IMR-90 (cell line): ENCODE results near the gene TRIP6. TPM values are rescaled to one million over a fixed set of nuclear protein-coding genes. Genes with fewer than 3 reads are reported as not detected.

Source experiments
- ATAC-seq: fragments of 200-7000 bp; cut with Tn5 transposase; 2 replicates; pipeline ENCODE4 v1.9.1; 2020; ENCODE audit warnings: low read depth, mild to moderate bottlenecking, moderate library complexity
- BruUV-seq: library from RNA; stranded (reverse); fragments of 400-500 nt; replicated peaks from 2 replicates; lab custom pipeline; 2021; lab: Mats Ljungman, UMichigan
- CTCF ChIA-PET: fragments of 300-600 bp; formaldehyde crosslinking; extraction: SDS; loops from one replicate; lab custom pipeline; 2021; ENCODE audit warnings: antibody characterized with exemption; lab: Yijun Ruan, JAX
- POLR2A ChIA-PET: fragments of 300-600 bp; sonication (Branson Sonifier 250); formaldehyde crosslinking; loops from one replicate; lab custom pipeline; 2022; ENCODE audit warnings: antibody characterized with exemption; ENCODE audit not compliant: unreplicated experiment; lab: Charles Lee
- DNase-seq: peaks from one replicate; pipeline ENCODE4 v3.0.0; 2013
- H2AFZ ChIP-seq: replicated peaks from 2 replicates; pipeline ENCODE3; 2013; ENCODE audit warnings: low read length, mild to moderate bottlenecking; ENCODE audit not compliant: poor library complexity
- H2AK5ac ChIP-seq: 2 replicates; pipeline ENCODE4 v1.6.1; 2013; ENCODE audit warnings: low read depth, low read length, inconsistent platforms
- H2AK9ac ChIP-seq: replicated peaks from 2 replicates; pipeline ENCODE3; 2013; ENCODE audit warnings: mild to moderate bottlenecking, low read depth, low read length, moderate library complexity; ENCODE audit not compliant: poor library complexity
- H2BK120ac ChIP-seq: 2 replicates; pipeline ENCODE4 v1.6.1; 2013; ENCODE audit warnings: low read depth, low read length, inconsistent platforms
- H2BK15ac ChIP-seq: 3 replicates; pipeline ENCODE4 v1.6.1; 2013; ENCODE audit warnings: low read depth, low read length, inconsistent platforms
- H2BK20ac ChIP-seq: 2 replicates; pipeline ENCODE4 v1.6.1; 2013; ENCODE audit warnings: low read depth, mild to moderate bottlenecking, inconsistent platforms, low read length, moderate library complexity
- H2BK5ac ChIP-seq: 2 replicates; pipeline ENCODE4 v1.6.1; 2013; ENCODE audit warnings: mild to moderate bottlenecking, low read depth, low read length, inconsistent platforms; ENCODE audit not compliant: poor library complexity, severe bottlenecking
- H3K14ac ChIP-seq: replicated peaks from 2 replicates; pipeline ENCODE4 v1.6.1; 2013; ENCODE audit warnings: low read depth, low read length, inconsistent platforms
- H3K18ac ChIP-seq: 2 replicates; pipeline ENCODE4 v1.6.1; 2013; ENCODE audit warnings: low read depth, low read length, control low read depth
- H3K23ac ChIP-seq: 2 replicates; pipeline ENCODE4 v1.6.1; 2013; ENCODE audit warnings: low read depth, low read length, inconsistent platforms
- H3K27ac ChIP-seq: 2 replicates; pipeline ENCODE4 v1.5.1; 2013; ENCODE audit warnings: mild to moderate bottlenecking, control low read depth, low read length; ENCODE audit not compliant: insufficient read depth
- H3K27me3 ChIP-seq: 2 replicates; pipeline ENCODE4 v1.6.1; 2013; ENCODE audit warnings: low read length; ENCODE audit not compliant: control insufficient read depth, insufficient read depth
- H3K36me3 ChIP-seq: 2 replicates; pipeline ENCODE4 v1.6.1; 2013; ENCODE audit warnings: low read length, mixed read lengths; ENCODE audit not compliant: control insufficient read depth, insufficient read depth
- H3K4ac ChIP-seq: 2 replicates; pipeline ENCODE4 v1.6.1; 2013; ENCODE audit warnings: low read depth, low read length, inconsistent platforms
- H3K4me1 ChIP-seq: 2 replicates; pipeline ENCODE4 v1.6.1; 2013; ENCODE audit warnings: low read length, mixed read lengths; ENCODE audit not compliant: control insufficient read depth, insufficient read depth
- H3K4me2 ChIP-seq: 2 replicates; pipeline ENCODE4 v1.6.1; 2013; ENCODE audit warnings: low read depth, mild to moderate bottlenecking, control low read depth, low read length, moderate library complexity
- H3K4me3 ChIP-seq: 2 replicates; pipeline ENCODE4 v1.5.1; 2013; ENCODE audit warnings: low read depth, mild to moderate bottlenecking, control low read depth, low read length, moderate library complexity; ENCODE audit not compliant: insufficient read depth
- H3K56ac ChIP-seq: 2 replicates; pipeline ENCODE4 v1.6.1; 2013; ENCODE audit warnings: low read length, inconsistent platforms; ENCODE audit not compliant: insufficient read depth; ENCODE audit errors: extremely low read depth
- H3K79me1 ChIP-seq, 2 experiments: 2 replicates each; pipeline ENCODE4 v1.6.1; 2013; ENCODE audit warnings: low read length in 2 of 2, inconsistent platforms in 1 of 2, low read depth in 1 of 2
- H3K9ac ChIP-seq: 2 replicates; pipeline ENCODE4 v1.6.1; 2013; ENCODE audit warnings: low read depth, low read length, control low read depth
- H3K9me1 ChIP-seq: 2 replicates; pipeline ENCODE4 v1.6.1; 2013; ENCODE audit warnings: low read length, inconsistent platforms; ENCODE audit not compliant: insufficient read depth
- H3K9me3 ChIP-seq: 2 replicates; pipeline ENCODE4 v1.6.1; 2013; ENCODE audit warnings: low read length; ENCODE audit not compliant: control insufficient read depth, insufficient read depth
- H4K20me1 ChIP-seq: 2 replicates; pipeline ENCODE4 v1.6.1; 2013; ENCODE audit warnings: low read length, inconsistent platforms; ENCODE audit not compliant: insufficient read depth
- H4K5ac ChIP-seq: 2 replicates; pipeline ENCODE4 v1.6.1; 2013; ENCODE audit warnings: mild to moderate bottlenecking, low read depth, low read length, control low read depth
- H4K8ac ChIP-seq, 2 experiments: 2 replicates each; pipeline ENCODE4 v1.6.1; 2013; ENCODE audit warnings: low read depth in 2 of 2, low read length in 2 of 2, control low read depth in 1 of 2, inconsistent platforms in 1 of 2
- H4K91ac ChIP-seq: 2 replicates; pipeline ENCODE4 v1.6.1; 2013; ENCODE audit warnings: low read depth, low read length, inconsistent platforms; ENCODE audit not compliant: insufficient read depth
- CHD1 ChIP-seq: IDR thresholded peaks from 2 replicates; pipeline ENCODE4 v1.6.1; 2012; ENCODE audit warnings: low read depth, low read length, improper control_type of control experiment
- CTCF ChIP-seq: conservative IDR thresholded peaks from 2 replicates; pipeline ENCODE4 v1.5.1; 2012; ENCODE audit warnings: mild to moderate bottlenecking, low read depth, low read length, improper control_type of control experiment
- ELK1 ChIP-seq: fragments of 150-350 bp; IDR thresholded peaks from 2 replicates; pipeline ENCODE4 v1.6.1; 2016; ENCODE audit warnings: low read depth, mild to moderate bottlenecking, low read length, moderate library complexity, borderline replicate concordance
- MAFK ChIP-seq: IDR thresholded peaks from 2 replicates; pipeline ENCODE4 v1.6.1; 2012; ENCODE audit warnings: low read depth, low read length, improper control_type of control experiment
- MXI1 ChIP-seq: IDR thresholded peaks from 2 replicates; pipeline ENCODE4 v1.6.1; 2012; ENCODE audit warnings: low read depth, mild to moderate bottlenecking, low read length, moderate library complexity, borderline replicate concordance
- NFE2L2 ChIP-seq: fragments of 150-350 bp; IDR thresholded peaks from 2 replicates; pipeline ENCODE4 v1.6.1; 2016; ENCODE audit warnings: low read depth, mild to moderate bottlenecking, low read length
- POLR2A ChIP-seq: IDR thresholded peaks from 2 replicates; pipeline ENCODE4 v1.6.1; 2012; ENCODE audit warnings: mild to moderate bottlenecking, low read depth, low read length
- RCOR1 ChIP-seq: IDR thresholded peaks from 2 replicates; pipeline ENCODE4 v1.6.1; 2012; ENCODE audit warnings: mild to moderate bottlenecking, low read length, improper control_type of control experiment; ENCODE audit not compliant: insufficient replicate concordance
- SMC3 ChIP-seq: fragments of 150-350 bp; IDR thresholded peaks from 2 replicates; pipeline ENCODE4 v1.6.1; 2016; ENCODE audit warnings: low read depth, mild to moderate bottlenecking, antibody characterized with exemption, low read length, moderate library complexity
- USF2 ChIP-seq: fragments of 150-350 bp; IDR thresholded peaks from 2 replicates; pipeline ENCODE4 v1.6.1; 2017; ENCODE audit warnings: mild to moderate bottlenecking, antibody characterized with exemption, low read length, low read depth
- WGBS, 2 experiments: methylation state at CpG; one replicate each; pipeline versions ENCODE4 v1.1.5 to v1.1.7; 2013; ENCODE audit warnings: missing lambda C conversion rate in 2 of 2; ENCODE audit not compliant: insufficient read length in 1 of 2; ENCODE audit errors: extremely low coverage in 2 of 2; 5-methylcytosine and 5-hydroxymethylcytosine counted together
- dilution Hi-C: fragments of 300-500 bp; cut with HindIII; formaldehyde crosslinking; loops from one replicate; pipeline ENCODE4 v1.14.3; 2018; ENCODE audit warnings: low sequenced_read_pairs; ENCODE audit not compliant: unreplicated experiment
- in situ Hi-C: fragments of 300-500 bp; cut with MboI; formaldehyde crosslinking; loops from 3 replicates; pipeline ENCODE4 v1.14.3; 2019; ENCODE audit warnings: low sequenced_read_pairs, inconsistent platforms, mixed read lengths
- intact Hi-C: fragments of 100-400 bp; cut with micrococcal nuclease; formaldehyde crosslinking; loops from 2 replicates; pipeline ENCODE4 v1.10.0; 2022
- polyA plus RNA-seq, 3 experiments: library from polyadenylated mRNA; depleted of rRNA; stranded (reverse); fragments of >200 nt; gene quantifications; 2 replicates each; pipeline ENCODE4 v1.2.3, GENCODE V29; 2012; ENCODE audit warnings: low replicate concordance in 1 of 3
- total RNA-seq: library from RNA; depleted of rRNA; stranded (reverse); fragments of >200 nt; gene quantifications from 2 replicates; pipeline ENCODE4 v1.2.3, GENCODE V29; 2012

The TRIP6 gene
- total and polyA plus RNA-seq, 2 of the 4 experiments (the other 2 are of a cell fraction) = 36.4 to 72.3 TPM

GRCh38 chr7:100866729-100867039, 503 bp upstream of the TRIP6 start:
- Histone ChIP-seq H4K20me1 (0 out of 2 replicates have a peak, but pooled peaks cover 3% of the 10 kb centered on the region), H3K56ac (no peak overlapping the region), H2BK120ac (peak overlapping the region; percentile 92), H4K5ac (peak overlapping the region; percentile 73), H4K91ac (peak overlapping the region; percentile 84), H3K14ac (peak overlapping the region; percentile 90), H3K9me3 (no peaks in the 10 kb centered on the region), H3K9me1 (peaks cover 4% of the 10 kb centered on the region; the same call in 1 of the 2 replicates), H3K36me3 (peaks cover 24% of the 10 kb centered on the region), H2BK15ac (peak overlapping the region; percentile 42; the same call in 1 of the 3 replicates), H3K27me3 (no peaks in the 10 kb centered on the region), H3K4me1 (peaks cover 18% of the 10 kb centered on the region), H3K23ac (peak overlapping the region; percentile 9; the same call in 1 of the 2 replicates), H2BK20ac (peak overlapping the region; percentile 63), H3K4me2 (peak overlapping the region; percentile 34), H2AFZ (peak overlapping the region; percentile 84), H3K4me3 (peak overlapping the region; percentile 97), H3K18ac (peak overlapping the region; percentile 34), H2AK9ac (peak overlapping the region; percentile 100), H2BK5ac (peak overlapping the region; percentile 52), H2AK5ac (peak overlapping the region; percentile 93), H3K27ac (peak overlapping the region; percentile 58), H3K9ac (peak overlapping the region; percentile 50), H3K4ac (peak overlapping the region; percentile 94), H3K79me1 (peaks cover 5 to 38% of the 10 kb centered on the region in 2 experiments; a peak in 2 of 4 replicates), H4K8ac (peak overlapping the region; percentile 58 to 92)
- 57% methylated on average over 2 of the region's 5 CpGs; no CpG with 5 or more reads in 1 of the 2 experiments for WGBS, 2 experiments
- intact Hi-C loops = loop anchor here (2.0 kb wide), 1 partner anchor 30 kb away; no protein-coding TSS in a partner anchor
- in situ Hi-C loops = loop anchor here (25.0 kb wide), 2 partner anchors 279 to 404 kb away; partner anchors contain the start of genes FBXO24, LRCH4 and SPACDR
- dilution Hi-C loops = no loop called here
- ChIA-PET POLR2A (interaction anchor here (0.7 kb wide), 1 partner anchor 16 kb away, joined by 12 read pairs; no protein-coding TSS in a partner anchor), CTCF (interaction anchor here (0.6 to 1.1 kb wide), 2 partner anchors 14 to 272 kb away, joined by 3 to 4 read pairs; partner anchors contain the start of gene SLC12A9)
- ATAC-seq (no peak), DNase-seq (no peak)
- TF ChIP-seq RCOR1 = no peak
- TF ChIP-seq POLR2A = no peak
- no peak for TF ChIP-seq ELK1
- TF ChIP-seq USF2 = no peak
- TF ChIP-seq CTCF = no peak
- no peak for TF ChIP-seq MXI1
- TF ChIP-seq SMC3 = no peak
- TF ChIP-seq NFE2L2 = no peak
- no peak for TF ChIP-seq CHD1
- TF ChIP-seq MAFK = no peak
- BruUV-seq = no TSS peak
